Measurements from ENCODE around the gene SKA3.
"Not testable (repeated sequence)": the region's sequence is repeated elsewhere in the genome, so short reads cannot be mapped to it uniquely, and the experiment has no call there.

Gene SKA3

DNA sequence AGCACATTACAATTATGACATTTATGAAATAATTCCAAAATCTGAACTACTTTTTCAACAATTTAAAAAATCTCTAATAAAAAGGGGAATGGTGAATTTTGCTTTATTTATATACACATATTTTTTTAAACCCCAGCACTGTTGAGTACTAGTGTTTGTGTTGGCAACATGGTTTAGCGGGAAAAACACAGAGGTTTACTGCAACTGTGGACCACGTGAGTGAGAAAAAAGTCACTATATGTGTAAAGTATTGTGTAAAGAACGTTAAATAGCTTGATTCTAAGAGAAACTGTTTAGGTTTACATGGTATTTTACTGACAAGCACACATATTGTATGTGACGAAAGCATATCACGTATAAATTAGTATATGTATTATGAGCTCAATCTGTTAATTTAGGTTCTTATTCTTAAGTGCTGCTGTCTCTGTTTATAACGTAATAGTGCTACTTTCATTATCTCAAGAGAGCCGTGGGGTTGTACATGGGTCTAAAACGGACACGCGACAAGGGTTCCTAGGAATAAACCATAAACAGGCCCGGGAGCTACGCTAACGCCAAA is 617 bp downstream of the SKA3 start:
- Histone ChIP-seq H3F3A (ENCODE audit: insufficient read depth, low read length) (no peaks in the 10 kb centered on the region), H3K27ac (ENCODE audit: low read length) (peak overlapping the region; percentile 87; the same call in 1 of the 2 replicates), H3K4me2 (ENCODE audit: low read depth, low read length) (peak overlapping the region; percentile 69), H3K4me3 (ENCODE audit: low read length) (peak overlapping the region; percentile 89), H3K9me2 (replicated peaks; ENCODE audit: insufficient read depth, low read length) (no peaks in the 10 kb centered on the region), H3K79me2 (ENCODE audit: low read length) (peaks cover 51% of the 10 kb centered on the region), H3K36me3 (replicated peaks; ENCODE audit: insufficient read depth, low read length) (no peaks in the 10 kb centered on the region), H3K9me3 (replicated peaks; ENCODE audit: insufficient read depth, low read length) (no peaks in the 10 kb centered on the region), H4K20me1 (ENCODE audit: insufficient read depth, low read length) (no peaks in the 10 kb centered on the region), H2AFZ (ENCODE audit: low read length) (peak overlapping the region; percentile 87), H3K27me3 (replicated peaks; ENCODE audit: insufficient read depth, low read length) (no peaks in the 10 kb centered on the region), H3K9ac (ENCODE audit: low read length) (peak overlapping the region; percentile 89), H3K4me1 (ENCODE audit: low read length) (no peaks in the 10 kb centered on the region)
- no peak for TF ChIP-seq EZH2 (optimal IDR thresholded peaks at IDR 0.05; ENCODE audit: low read depth, low read length)
- no peak for TF ChIP-seq EZH2phosphoT487 (IDR thresholded peaks at IDR 0.05; ENCODE audit: low read length)
- no peak for TF ChIP-seq CTCF (IDR thresholded peaks at IDR 0.05; ENCODE audit: low read length)
- DNase-seq = no peak

GRCh38 chr13:21173767-21174166 is 2.6 kb downstream of the SKA3 start:
- not testable (repeated sequence) for H4K20me1 ChIP-seq (ENCODE audit: insufficient read depth, low read length); DNase-seq; H3K9me2 ChIP-seq (replicated peaks; ENCODE audit: insufficient read depth, low read length); H3K4me2 ChIP-seq (ENCODE audit: low read depth, low read length); H3K9ac ChIP-seq (ENCODE audit: low read length); H3K27ac ChIP-seq (ENCODE audit: low read length); H2AFZ ChIP-seq (ENCODE audit: low read length); H3K36me3 ChIP-seq (replicated peaks; ENCODE audit: insufficient read depth, low read length); H3K4me1 ChIP-seq (ENCODE audit: low read length); H3F3A ChIP-seq (ENCODE audit: insufficient read depth, low read length); H3K27me3 ChIP-seq (replicated peaks; ENCODE audit: insufficient read depth, low read length); H3K4me3 ChIP-seq (ENCODE audit: low read length); H3K9me3 ChIP-seq (replicated peaks; ENCODE audit: insufficient read depth, low read length)
- H3K79me2 ChIP-seq (ENCODE audit: low read length) = peaks cover 51% of the 10 kb centered on the region

DNA sequence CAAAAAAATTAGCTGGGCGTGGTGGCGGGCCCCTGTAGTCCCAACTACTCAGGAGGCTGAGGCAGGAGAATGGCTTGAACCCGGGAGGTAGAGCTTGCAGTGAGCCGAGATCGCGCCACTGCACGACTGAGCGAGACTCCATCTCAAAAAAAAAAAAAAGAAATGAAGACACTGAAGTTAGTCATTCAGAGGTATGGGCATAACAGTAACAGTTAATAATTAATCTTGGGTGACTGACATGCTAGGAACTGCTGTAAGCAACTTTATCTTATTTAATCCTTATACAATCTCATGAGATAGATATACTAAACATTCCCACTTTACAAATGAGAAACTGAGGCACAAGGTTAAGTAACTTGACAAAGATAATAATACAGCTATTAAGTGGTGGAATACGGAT is 4.9 kb downstream of the SKA3 start:
- Histone ChIP-seq H2AFZ (ENCODE audit: low read length) (no peak overlapping the region), H3K9me3 (replicated peaks; ENCODE audit: insufficient read depth, low read length) (no peaks in the 10 kb centered on the region), H4K20me1 (ENCODE audit: insufficient read depth, low read length) (no peaks in the 10 kb centered on the region), H3K4me2 (ENCODE audit: low read depth, low read length) (no peak overlapping the region), H3K27me3 (replicated peaks; ENCODE audit: insufficient read depth, low read length) (no peaks in the 10 kb centered on the region), H3K27ac (ENCODE audit: low read length) (no peak overlapping the region), H3F3A (ENCODE audit: insufficient read depth, low read length) (no peaks in the 10 kb centered on the region), H3K9me2 (replicated peaks; ENCODE audit: insufficient read depth, low read length) (no peaks in the 10 kb centered on the region), H3K4me1 (ENCODE audit: low read length) (no peaks in the 10 kb centered on the region), H3K36me3 (replicated peaks; ENCODE audit: insufficient read depth, low read length) (no peaks in the 10 kb centered on the region), H3K4me3 (ENCODE audit: low read length) (no peak overlapping the region), H3K9ac (ENCODE audit: low read length) (no peak overlapping the region), H3K79me2 (ENCODE audit: low read length) (peaks cover 38% of the 10 kb centered on the region)
- no peak for DNase-seq
- TF ChIP-seq CTCF (IDR thresholded peaks at IDR 0.05; ENCODE audit: low read length) (no peak), EZH2phosphoT487 (IDR thresholded peaks at IDR 0.05; ENCODE audit: low read length) (no peak), EZH2 (optimal IDR thresholded peaks at IDR 0.05; ENCODE audit: low read depth, low read length) (no peak)

GRCh38 chr13:21165606-21166005 is 10.7 kb downstream of the SKA3 start:
- H2AFZ ChIP-seq (ENCODE audit: low read length); H3K4me2 ChIP-seq (ENCODE audit: low read depth, low read length); H4K20me1 ChIP-seq (ENCODE audit: insufficient read depth, low read length); H3K36me3 ChIP-seq (replicated peaks; ENCODE audit: insufficient read depth, low read length); H3K9me2 ChIP-seq (replicated peaks; ENCODE audit: insufficient read depth, low read length); H3F3A ChIP-seq (ENCODE audit: insufficient read depth, low read length); H3K9ac ChIP-seq (ENCODE audit: low read length); H3K4me3 ChIP-seq (ENCODE audit: low read length); H3K9me3 ChIP-seq (replicated peaks; ENCODE audit: insufficient read depth, low read length); DNase-seq; H3K27ac ChIP-seq (ENCODE audit: low read length); H3K4me1 ChIP-seq (ENCODE audit: low read length); H3K27me3 ChIP-seq (replicated peaks; ENCODE audit: insufficient read depth, low read length); H3K79me2 ChIP-seq (ENCODE audit: low read length): not testable (repeated sequence)
